ENCODE measurements around the gene IKZF5. TPM values are rescaled to one million over a fixed set of nuclear protein-coding genes. Genes with fewer than 3 reads are reported as not detected.

Gene IKZF5
- total RNA-seq, 2 experiments from 2014 or later = 81.8 to 87.1 TPM

GRCh38 chr10:123039632-123039930 lies 31.0 kb upstream of the IKZF5 start:
- peaks cover 8% of the 10 kb centered on the region for H3K4me1 Mint-ChIP-seq (ENCODE audit: low read depth)
- H3K4me3 ChIP-seq (ENCODE audit: low read length) = no peak overlapping the region
- H3K27ac ChIP-seq (ENCODE audit: low read depth in 1 of 2, low read length in 2 of 2) = no peak overlapping the region
- DNase-seq (no peak), ATAC-seq (ENCODE audit: poor library complexity) (no peak)
- peaks cover 2% of the 10 kb centered on the region for H3K4me1 ChIP-seq (ENCODE audit: insufficient read depth, low read length)
- no peaks in the 10 kb centered on the region for H3K27me3 Mint-ChIP-seq
- no peak for TF ChIP-seq CTCF (IDR thresholded peaks at IDR 0.05)
- no peaks in the 10 kb centered on the region for H3K9me3 Mint-ChIP-seq
- no peaks in the 10 kb centered on the region for H3K9me3 ChIP-seq (ENCODE audit: control insufficient read depth in 1 of 2, insufficient read depth in 1 of 2, low read length in 2 of 2)
- no peaks in the 10 kb centered on the region for H3K27me3 ChIP-seq (ENCODE audit: control insufficient read depth in 1 of 2, insufficient read depth in 2 of 2, low read length in 2 of 2)
- peaks cover 69% of the 10 kb centered on the region for H3K36me3 Mint-ChIP-seq (ENCODE audit: low read depth)
- ChIA-PET POLR2A (no interaction called here), CTCF (no interaction called here)
- intact Hi-C loops (cut with DNase I, micrococcal nuclease) = no loop called here
- H3K27ac Mint-ChIP-seq = no peak overlapping the region
- peaks cover 14% of the 10 kb centered on the region for H3K36me3 ChIP-seq (ENCODE audit: insufficient read depth, low read length)
- H3K4me3 Mint-ChIP-seq = no peak overlapping the region

DNA sequence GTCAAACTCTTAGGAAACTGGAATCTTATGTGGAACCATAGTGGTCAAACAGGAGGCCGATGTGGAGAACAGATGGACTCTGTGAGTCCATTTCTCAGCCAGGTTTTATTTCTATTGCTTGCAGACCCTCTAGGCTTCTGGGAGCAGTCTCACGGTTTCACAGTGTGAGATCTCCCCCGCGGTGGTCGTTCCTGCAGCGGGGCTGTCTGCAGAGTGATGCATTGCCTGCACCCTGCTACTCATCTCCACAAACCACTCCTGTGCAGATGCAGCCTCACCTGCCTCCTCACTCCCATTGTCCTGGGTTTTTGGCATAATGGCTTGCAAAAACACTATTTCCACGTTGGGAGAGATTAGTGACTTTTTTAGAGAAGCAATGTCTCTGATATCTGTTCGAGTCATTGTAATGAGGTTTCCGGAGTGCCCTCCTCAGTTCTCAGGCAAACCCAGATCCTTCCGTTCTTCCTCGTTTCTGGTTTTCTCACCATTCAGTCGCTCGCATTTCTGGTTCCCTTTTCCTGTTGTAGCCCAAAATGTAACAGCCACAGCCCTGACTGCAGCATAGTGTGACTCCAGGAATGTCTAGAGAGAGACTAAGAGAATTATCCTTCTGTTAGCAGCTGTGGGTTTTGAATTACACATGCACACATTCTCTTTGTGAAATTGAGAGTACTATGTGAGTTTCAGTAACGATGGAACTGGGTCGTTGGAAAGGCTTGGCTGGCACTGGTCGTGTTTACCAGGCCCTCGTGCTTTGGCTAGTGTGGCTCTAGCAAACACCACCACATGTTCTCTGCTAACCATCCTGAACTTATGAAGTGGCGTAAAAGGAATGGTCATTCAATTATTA lies 30.4 kb upstream of the IKZF5 start:
- Histone ChIP-seq H3K4me3 (ENCODE audit: low read length) (no peak overlapping the region), H3K27me3 (ENCODE audit: control insufficient read depth in 1 of 2, insufficient read depth in 2 of 2, low read length in 2 of 2) (no peaks in the 10 kb centered on the region), H3K4me1 (ENCODE audit: insufficient read depth, low read length) (peaks cover 2% of the 10 kb centered on the region), H3K27ac (ENCODE audit: low read depth in 1 of 2, low read length in 2 of 2) (no peak overlapping the region), H3K36me3 (ENCODE audit: insufficient read depth, low read length) (peaks cover 8% of the 10 kb centered on the region), H3K9me3 (ENCODE audit: control insufficient read depth in 1 of 2, insufficient read depth in 1 of 2, low read length in 2 of 2) (no peaks in the 10 kb centered on the region)
- H3K27ac Mint-ChIP-seq = no peak overlapping the region
- ChIA-PET CTCF (interaction anchor here (1.0 kb wide), 1 partner anchor 16 kb away, joined by 3 read pairs; no protein-coding TSS in a partner anchor), POLR2A (no interaction called here)
- no peak for TF ChIP-seq CTCF (IDR thresholded peaks at IDR 0.05)
- no peak overlapping the region for H3K4me3 Mint-ChIP-seq
- H3K27me3 Mint-ChIP-seq = no peaks in the 10 kb centered on the region
- H3K36me3 Mint-ChIP-seq (ENCODE audit: low read depth) = peaks cover 69% of the 10 kb centered on the region
- ATAC-seq (ENCODE audit: poor library complexity) (no peak), DNase-seq (no peak)
- intact Hi-C loops (cut with DNase I, micrococcal nuclease) = no loop called here
- H3K9me3 Mint-ChIP-seq = no peaks in the 10 kb centered on the region
- H3K4me1 Mint-ChIP-seq (ENCODE audit: low read depth) = peaks cover 8% of the 10 kb centered on the region

GRCh38 chr10:123035467-123036086 lies 27.0 kb upstream of the IKZF5 start:
- H3K4me1 Mint-ChIP-seq (ENCODE audit: low read depth) = peaks cover 8% of the 10 kb centered on the region
- intact Hi-C loops (cut with DNase I, micrococcal nuclease) = no loop called here
- ChIA-PET CTCF (no interaction called here), POLR2A (no interaction called here)
- peaks cover 48% of the 10 kb centered on the region for H3K36me3 Mint-ChIP-seq (ENCODE audit: low read depth)
- H3K27me3 ChIP-seq (ENCODE audit: control insufficient read depth in 1 of 2, insufficient read depth in 2 of 2, low read length in 2 of 2) = no peaks in the 10 kb centered on the region
- no peaks in the 10 kb centered on the region for H3K27me3 Mint-ChIP-seq
- ATAC-seq (ENCODE audit: poor library complexity) (no peak), DNase-seq (no peak)
- no peak for TF ChIP-seq CTCF (IDR thresholded peaks at IDR 0.05)
- no peak overlapping the region for H3K27ac ChIP-seq (ENCODE audit: low read depth in 1 of 2, low read length in 2 of 2)
- no peaks in the 10 kb centered on the region for H3K9me3 Mint-ChIP-seq
- no peaks in the 10 kb centered on the region for H3K9me3 ChIP-seq (ENCODE audit: control insufficient read depth in 1 of 2, insufficient read depth in 1 of 2, low read length in 2 of 2)
- H3K36me3 ChIP-seq (ENCODE audit: insufficient read depth, low read length) = peaks cover 5% of the 10 kb centered on the region
- H3K4me3 Mint-ChIP-seq = no peak overlapping the region
- H3K27ac Mint-ChIP-seq = no peak overlapping the region
- no peak overlapping the region for H3K4me3 ChIP-seq (ENCODE audit: low read length)
- H3K4me1 ChIP-seq (ENCODE audit: insufficient read depth, low read length) = peaks cover 2% of the 10 kb centered on the region
